ENCODE data around the gene ME2. TPM values are rescaled to one million over a fixed set of nuclear protein-coding genes. Genes with fewer than 3 reads are reported as not detected.
"Not testable (repeated sequence)": the region's sequence is repeated elsewhere in the genome, so short reads cannot be mapped to it uniquely, and the experiment has no call there.

Gene ME2
- total RNA-seq, 1 experiment from 2014 or later: 84.0 TPM

GRCh38 chr18:50859793-50860555 lies 18.9 kb upstream of the ME2 start:
- no peak for DNase-seq (ENCODE audit: extremely low read depth, low read depth)

- DNase-seq (ENCODE audit: extremely low read depth, low read depth): no peak
Measured at GRCh38 chr18:50861617-50862016, 17.3 kb upstream of the ME2 start.

GRCh38 chr18:50862401-50862800 lies 16.5 kb upstream of the ME2 start:
- no peak for DNase-seq (ENCODE audit: extremely low read depth, low read depth)

- no peak for DNase-seq (ENCODE audit: extremely low read depth, low read depth)
Measured at GRCh38 chr18:50863840-50864375, 15.0 kb upstream of the ME2 start.

- DNase-seq (ENCODE audit: extremely low read depth, low read depth): no peak
Measured at GRCh38 chr18:50866765-50867164, 12.2 kb upstream of the ME2 start.

- DNase-seq (ENCODE audit: extremely low read depth, low read depth): no peak
Measured at GRCh38 chr18:50869150-50869549, 9.8 kb upstream of the ME2 start.

- DNase-seq (ENCODE audit: extremely low read depth, low read depth): no peak
Measured at GRCh38 chr18:50870138-50870845, 8.6 kb upstream of the ME2 start.

- DNase-seq (ENCODE audit: extremely low read depth, low read depth): no peak
Measured at GRCh38 chr18:50871846-50872245, 7.1 kb upstream of the ME2 start.

- no peak for DNase-seq (ENCODE audit: extremely low read depth, low read depth)
Measured at GRCh38 chr18:50875966-50876536, 2.9 kb upstream of the ME2 start.

GRCh38 chr18:50877545-50878265 lies 1.2 kb upstream of the ME2 start:
- no peak for DNase-seq (ENCODE audit: extremely low read depth, low read depth)

- no peak for DNase-seq (ENCODE audit: extremely low read depth, low read depth)
Measured at GRCh38 chr18:50879302-50880118, 592 bp downstream of the ME2 start.

- DNase-seq (ENCODE audit: extremely low read depth, low read depth): no peak
Measured at GRCh38 chr18:50880119-50880465, 1.2 kb downstream of the ME2 start.

- not testable (repeated sequence) for DNase-seq (ENCODE audit: extremely low read depth, low read depth)
Measured at GRCh38 chr18:50880944-50881343, 2.0 kb downstream of the ME2 start.

- no peak for DNase-seq (ENCODE audit: extremely low read depth, low read depth)
Measured at GRCh38 chr18:50886929-50887328, 8.0 kb downstream of the ME2 start.

GRCh38 chr18:50895350-50896045 lies 16.6 kb downstream of the ME2 start:
- no peak for DNase-seq (ENCODE audit: extremely low read depth, low read depth)

GRCh38 chr18:50896093-50896492 lies 17.2 kb downstream of the ME2 start:
- DNase-seq (ENCODE audit: extremely low read depth, low read depth): no peak

- DNase-seq (ENCODE audit: extremely low read depth, low read depth): no peak
Measured at GRCh38 chr18:50898919-50899318, 20.0 kb downstream of the ME2 start.

GRCh38 chr18:50902797-50903196 lies 23.9 kb downstream of the ME2 start:
- no peak for DNase-seq (ENCODE audit: extremely low read depth, low read depth)

GRCh38 chr18:50906843-50907242 lies 27.9 kb downstream of the ME2 start:
- no peak for DNase-seq (ENCODE audit: extremely low read depth, low read depth)

- no peak for DNase-seq (ENCODE audit: extremely low read depth, low read depth)
Measured at GRCh38 chr18:50909261-50909660, 30.3 kb downstream of the ME2 start.

Data from NCI-H460 (cell line).